ENCODE data around the gene MLN.

DNA sequence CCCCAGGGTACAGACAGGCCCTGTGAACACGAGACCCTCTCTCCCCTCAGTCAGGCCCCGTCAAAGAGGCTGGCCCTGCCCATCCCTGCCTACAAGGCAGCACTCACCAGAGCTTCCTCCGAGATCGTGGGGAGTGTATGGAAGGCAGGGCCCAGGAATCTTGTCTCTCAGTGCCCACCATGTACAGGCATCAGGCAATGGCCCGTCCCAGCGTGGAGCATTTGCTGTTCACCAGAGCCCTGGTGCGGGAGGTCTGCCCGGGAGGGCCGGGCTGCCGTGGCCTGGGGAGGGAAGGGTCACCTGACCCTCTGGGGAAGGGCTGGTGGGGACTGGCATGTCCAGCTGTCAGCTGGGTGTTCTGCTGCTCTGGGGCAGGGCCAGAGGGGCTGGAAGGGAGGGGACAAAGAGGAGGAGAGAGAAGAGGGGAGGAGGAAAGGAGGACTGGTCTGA is 57.1 kb downstream of the MLN start, which contains the start of gene IP6K3:
- TF ChIP-seq, protein P1, sequence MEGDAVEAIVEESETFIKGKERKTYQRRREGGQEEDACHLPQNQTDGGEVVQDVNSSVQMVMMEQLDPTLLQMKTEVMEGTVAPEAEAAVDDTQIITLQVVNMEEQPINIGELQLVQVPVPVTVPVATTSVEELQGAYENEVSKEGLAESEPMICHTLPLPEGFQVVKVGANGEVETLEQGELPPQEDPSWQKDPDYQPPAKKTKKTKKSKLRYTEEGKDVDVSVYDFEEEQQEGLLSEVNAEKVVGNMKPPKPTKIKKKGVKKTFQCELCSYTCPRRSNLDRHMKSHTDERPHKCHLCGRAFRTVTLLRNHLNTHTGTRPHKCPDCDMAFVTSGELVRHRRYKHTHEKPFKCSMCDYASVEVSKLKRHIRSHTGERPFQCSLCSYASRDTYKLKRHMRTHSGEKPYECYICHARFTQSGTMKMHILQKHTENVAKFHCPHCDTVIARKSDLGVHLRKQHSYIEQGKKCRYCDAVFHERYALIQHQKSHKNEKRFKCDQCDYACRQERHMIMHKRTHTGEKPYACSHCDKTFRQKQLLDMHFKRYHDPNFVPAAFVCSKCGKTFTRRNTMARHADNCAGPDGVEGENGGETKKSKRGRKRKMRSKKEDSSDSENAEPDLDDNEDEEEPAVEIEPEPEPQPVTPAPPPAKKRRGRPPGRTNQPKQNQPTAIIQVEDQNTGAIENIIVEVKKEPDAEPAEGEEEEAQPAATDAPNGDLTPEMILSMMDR (IDR thresholded peaks at IDR 0.05): no peak
- TF ChIP-seq POLR2A (IDR thresholded peaks at IDR 0.05): no peak

Measured in Peyer's patch (tissue), 4 donors.